Fibroblast of pulmonary artery (primary cell): ENCODE data around the gene SAPCD2.
A peak's percentile ranks its signal among the peaks of the same experiment; 100 is the strongest.

Experiments
- DNase-seq: peaks from one replicate; pipeline ENCODE4 v3.0.0-alpha.2; 2010; ENCODE audit warnings: low read depth
- H3K4me3 ChIP-seq: replicated peaks from 2 replicates; pipeline ENCODE4 v1.5.1; 2011; ENCODE audit warnings: low read depth, mild to moderate bottlenecking, control low read depth, low read length, moderate library complexity
- TF ChIP-seq, protein P1 (sequence below): IDR thresholded peaks from 2 replicates; pipeline ENCODE4 v1.5.1; 2011; ENCODE audit warnings: mild to moderate bottlenecking, control low read depth, low read length, inconsistent platforms; ENCODE audit errors: missing control alignments

The SAPCD2 gene

DNA sequence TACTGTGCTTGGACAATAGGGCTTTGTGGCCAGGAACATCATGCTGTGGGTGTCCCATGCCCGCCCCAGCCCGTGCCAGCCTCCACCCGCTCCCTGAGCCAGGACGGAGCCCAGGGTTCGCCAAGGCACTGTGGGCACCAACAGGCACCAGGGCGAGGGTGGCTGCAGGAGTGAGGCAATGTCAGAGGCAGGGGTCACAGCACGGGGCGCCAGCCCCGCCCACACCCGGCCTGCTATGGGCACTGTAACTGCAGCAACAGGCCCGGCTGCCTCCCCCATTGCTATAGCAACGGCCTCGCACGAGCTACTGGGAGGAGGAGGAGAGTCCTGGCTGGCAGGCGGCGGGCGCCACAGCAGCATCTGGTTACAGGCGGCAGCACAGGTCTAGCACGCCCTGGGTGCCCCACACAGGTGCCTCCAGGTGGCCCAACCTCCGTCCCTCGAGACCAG, 44.8 kb downstream of the SAPCD2 start:
- no peak for DNase-seq
- H3K4me3 ChIP-seq = no peak overlapping the region
- TF ChIP-seq, protein P1, sequence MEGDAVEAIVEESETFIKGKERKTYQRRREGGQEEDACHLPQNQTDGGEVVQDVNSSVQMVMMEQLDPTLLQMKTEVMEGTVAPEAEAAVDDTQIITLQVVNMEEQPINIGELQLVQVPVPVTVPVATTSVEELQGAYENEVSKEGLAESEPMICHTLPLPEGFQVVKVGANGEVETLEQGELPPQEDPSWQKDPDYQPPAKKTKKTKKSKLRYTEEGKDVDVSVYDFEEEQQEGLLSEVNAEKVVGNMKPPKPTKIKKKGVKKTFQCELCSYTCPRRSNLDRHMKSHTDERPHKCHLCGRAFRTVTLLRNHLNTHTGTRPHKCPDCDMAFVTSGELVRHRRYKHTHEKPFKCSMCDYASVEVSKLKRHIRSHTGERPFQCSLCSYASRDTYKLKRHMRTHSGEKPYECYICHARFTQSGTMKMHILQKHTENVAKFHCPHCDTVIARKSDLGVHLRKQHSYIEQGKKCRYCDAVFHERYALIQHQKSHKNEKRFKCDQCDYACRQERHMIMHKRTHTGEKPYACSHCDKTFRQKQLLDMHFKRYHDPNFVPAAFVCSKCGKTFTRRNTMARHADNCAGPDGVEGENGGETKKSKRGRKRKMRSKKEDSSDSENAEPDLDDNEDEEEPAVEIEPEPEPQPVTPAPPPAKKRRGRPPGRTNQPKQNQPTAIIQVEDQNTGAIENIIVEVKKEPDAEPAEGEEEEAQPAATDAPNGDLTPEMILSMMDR = no peak

DNA sequence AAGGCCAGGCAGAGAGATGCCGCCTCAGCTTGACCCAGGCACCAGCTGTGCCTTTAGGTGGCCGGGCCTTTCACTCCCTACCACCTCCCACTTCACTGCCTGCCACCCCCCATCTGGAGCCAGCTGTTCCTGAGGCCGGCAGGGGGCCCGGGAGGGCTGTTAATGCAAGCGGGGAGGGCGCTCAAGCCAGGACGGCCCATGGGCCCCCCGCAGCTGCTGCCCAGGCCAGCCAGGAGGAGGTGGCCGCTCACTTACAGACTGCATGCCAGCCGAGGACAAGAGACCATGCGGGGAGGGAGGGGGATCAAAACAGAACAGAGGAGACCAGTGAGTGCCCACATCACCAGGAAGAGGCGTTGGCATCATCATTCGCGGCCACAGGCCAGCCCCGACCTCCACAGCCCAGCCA, 46.8 kb downstream of the SAPCD2 start:
- H3K4me3 ChIP-seq = no peak overlapping the region
- TF ChIP-seq, protein P1 = no peak
- no peak for DNase-seq

DNA sequence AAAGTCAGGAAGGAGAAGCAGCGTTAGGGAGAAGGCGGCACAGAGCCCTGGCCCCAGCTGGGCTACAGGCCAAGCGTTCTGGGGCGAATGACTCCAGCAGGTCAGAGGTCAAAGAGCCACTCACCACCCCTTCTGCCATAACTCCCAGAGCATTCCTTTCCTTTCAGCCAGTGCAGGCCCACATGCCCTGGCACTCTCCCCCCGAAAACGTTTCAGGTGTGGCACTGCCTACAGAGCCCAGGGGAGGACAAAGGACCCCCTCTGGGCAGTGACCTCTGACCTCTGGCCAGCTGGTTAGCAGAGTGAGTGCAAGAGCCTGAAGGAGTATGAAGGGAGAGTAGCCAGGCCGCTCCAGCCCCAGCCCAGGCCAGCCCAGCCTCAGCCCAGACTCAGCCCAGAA, 47.2 kb downstream of the SAPCD2 start:
- no peak for DNase-seq
- TF ChIP-seq, protein P1 = no peak
- no peak overlapping the region for H3K4me3 ChIP-seq

DNA sequence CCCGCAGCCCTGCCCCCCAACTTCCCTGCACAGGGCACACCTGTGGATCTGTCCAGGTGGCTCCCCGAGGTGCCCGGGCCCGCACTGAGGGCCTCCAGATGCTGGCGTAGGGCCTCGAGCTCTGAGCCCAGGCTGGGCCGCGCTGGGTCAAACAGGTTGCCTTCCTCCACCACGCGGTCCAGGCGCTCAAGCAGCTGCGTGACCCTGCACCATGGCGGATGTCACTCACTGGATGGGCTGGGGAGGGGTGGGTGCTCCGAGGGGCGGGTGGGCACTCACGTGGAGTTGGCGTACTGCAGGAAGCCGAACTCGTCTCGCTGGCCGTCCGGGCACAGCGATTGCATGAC, 47.7 kb downstream of the SAPCD2 start:
- TF ChIP-seq, protein P1 = no peak
- H3K4me3 ChIP-seq = no peak overlapping the region
- no peak for DNase-seq

GRCh38 chr9:137021979-137022661, 48.2 kb downstream of the SAPCD2 start:
- DNase-seq = peak; percentile 51
- TF ChIP-seq, protein P1 = no peak
- H3K4me3 ChIP-seq = no peak overlapping the region

DNA sequence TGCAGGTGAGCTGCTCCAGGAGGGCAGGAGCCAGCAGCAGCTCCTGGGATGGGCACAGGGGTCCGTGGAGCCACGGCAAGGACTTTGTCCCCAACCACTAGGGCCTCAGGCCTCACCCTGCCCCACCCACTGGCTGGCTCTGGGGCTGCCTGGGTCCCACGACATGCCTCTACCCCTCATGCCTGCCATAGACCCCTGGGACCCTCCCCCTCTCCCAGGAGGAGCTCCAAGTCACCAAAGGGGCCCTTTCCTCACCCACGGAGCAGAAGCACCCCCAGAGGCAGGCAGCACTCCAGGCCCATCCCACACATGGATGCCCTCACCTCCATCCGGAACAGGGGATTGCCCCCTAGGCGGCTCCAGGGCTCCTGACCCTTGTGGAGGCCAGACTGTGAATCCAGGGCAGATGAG, 48.8 kb downstream of the SAPCD2 start:
- TF ChIP-seq, protein P1 = no peak
- no peak overlapping the region for H3K4me3 ChIP-seq
- DNase-seq = no peak

GRCh38 chr9:137020771-137021567, 49.4 kb downstream of the SAPCD2 start:
- TF ChIP-seq, protein P1 = no peak
- DNase-seq = no peak
- H3K4me3 ChIP-seq = no peak overlapping the region
